SU-DHL-6 (cell line): ENCODE data around the gene DCTN3.

ENCODE experiments used
- H2AFZ ChIP-seq: fragments of 200-600 bp; sonication (generic); 2 replicates; pipeline ENCODE4 v1.6.1; 2014; ENCODE audit warnings: low read depth, mild to moderate bottlenecking, moderate library complexity, mixed read lengths, antibody characterized with exemption, low read length; ENCODE audit not compliant: severe bottlenecking
- H3F3A ChIP-seq: fragments of 200-600 bp; shearing (Covaris generic); 2 replicates; pipeline ENCODE4 v1.6.0; 2016; ENCODE audit warnings: antibody characterized with exemption, mild to moderate bottlenecking; ENCODE audit not compliant: insufficient read depth
- H3K27ac ChIP-seq: fragments of 200-600 bp; sonication (generic); 2 replicates; pipeline ENCODE4 v1.5.1; 2016; ENCODE audit warnings: low read depth, mild to moderate bottlenecking, low read length, moderate library complexity, mixed read lengths
- H3K27me3 ChIP-seq: fragments of 200-600 bp; sonication (generic), shearing (Covaris generic); 2 replicates; pipeline ENCODE4 v1.6.0; 2014; ENCODE audit warnings: mild to moderate bottlenecking, low read length
- H3K36me3 ChIP-seq: fragments of 200-600 bp; sonication (generic); 2 replicates; pipeline ENCODE4 v1.6.1; 2014; ENCODE audit warnings: mild to moderate bottlenecking, low read length, mixed read lengths
- H3K4me2 ChIP-seq: fragments of 300-600, 200-600 bp; shearing (Covaris generic), sonication (generic); 2 replicates; pipeline ENCODE4 v1.6.0; 2014; ENCODE audit warnings: low read length, low read depth, mild to moderate bottlenecking; ENCODE audit not compliant: poor library complexity, severe bottlenecking
- H3K4me3 ChIP-seq: fragments of 200-600 bp; sonication (generic); 2 replicates; pipeline ENCODE4 v1.5.1; 2014; ENCODE audit warnings: antibody characterized with exemption, low read length, mild to moderate bottlenecking, mixed read lengths; ENCODE audit not compliant: insufficient read depth, poor library complexity, severe bottlenecking
- H3K79me2 ChIP-seq: fragments of 200-600 bp; sonication (generic); 2 replicates; pipeline ENCODE4 v1.6.1; 2014; ENCODE audit warnings: mild to moderate bottlenecking, low read length, moderate library complexity; ENCODE audit not compliant: insufficient read depth
- H3K9ac ChIP-seq: fragments of 200-600 bp; sonication (generic); 2 replicates; pipeline ENCODE4 v1.7.0; 2014; ENCODE audit warnings: mild to moderate bottlenecking, low read length
- H3K9me2 ChIP-seq: fragments of 200-600 bp; sonication (generic); replicated peaks from 2 replicates; pipeline ENCODE4 v1.6.1; 2014; ENCODE audit warnings: low read length; ENCODE audit not compliant: insufficient read depth
- H3K9me3 ChIP-seq: fragments of 200-600 bp; sonication (generic); 2 replicates; pipeline ENCODE4 v1.6.1; 2014; ENCODE audit warnings: low read length, mixed read lengths; ENCODE audit not compliant: insufficient read depth
- H4K20me1 ChIP-seq: fragments of 200-600 bp; sonication (generic); 2 replicates; pipeline ENCODE4 v1.6.1; 2014; ENCODE audit warnings: low read depth, mild to moderate bottlenecking, antibody characterized with exemption, low read length, moderate library complexity, mixed read lengths
- EZH2phosphoT487 ChIP-seq: fragments of 200-600 bp; sonication (generic), shearing (Covaris generic); conservative IDR thresholded peaks from 2 replicates; pipeline ENCODE4 v1.6.1; 2018; ENCODE audit warnings: mild to moderate bottlenecking, antibody characterized with exemption, low read length, moderate library complexity, mixed read lengths
- TF ChIP-seq, protein P1 (sequence below): fragments of 200-600 bp; sonication (generic); IDR thresholded peaks from one replicate; pipeline ENCODE4 v1.5.1; 2017; ENCODE audit warnings: antibody characterized with exemption, mild to moderate bottlenecking, low read length, moderate library complexity; ENCODE audit not compliant: insufficient read depth, poor library complexity, severe bottlenecking

DCTN3 gene

GRCh38 chr9:34564617-34565016 is 55.7 kb downstream of the DCTN3 start:
- Histone ChIP-seq H3K79me2 (no peaks in the 10 kb centered on the region), H3K9ac (no peak overlapping the region), H3K27me3 (no peaks in the 10 kb centered on the region), H3K4me3 (no peak overlapping the region), H3K9me2 (no peaks in the 10 kb centered on the region), H3K36me3 (no peaks in the 10 kb centered on the region), H3F3A (no peaks in the 10 kb centered on the region), H3K4me2 (no peak overlapping the region), H4K20me1 (no peaks in the 10 kb centered on the region), H3K27ac (no peak overlapping the region), H3K9me3 (no peaks in the 10 kb centered on the region), H2AFZ (no peak overlapping the region)
- no peak for TF ChIP-seq EZH2phosphoT487
- TF ChIP-seq, protein P1, sequence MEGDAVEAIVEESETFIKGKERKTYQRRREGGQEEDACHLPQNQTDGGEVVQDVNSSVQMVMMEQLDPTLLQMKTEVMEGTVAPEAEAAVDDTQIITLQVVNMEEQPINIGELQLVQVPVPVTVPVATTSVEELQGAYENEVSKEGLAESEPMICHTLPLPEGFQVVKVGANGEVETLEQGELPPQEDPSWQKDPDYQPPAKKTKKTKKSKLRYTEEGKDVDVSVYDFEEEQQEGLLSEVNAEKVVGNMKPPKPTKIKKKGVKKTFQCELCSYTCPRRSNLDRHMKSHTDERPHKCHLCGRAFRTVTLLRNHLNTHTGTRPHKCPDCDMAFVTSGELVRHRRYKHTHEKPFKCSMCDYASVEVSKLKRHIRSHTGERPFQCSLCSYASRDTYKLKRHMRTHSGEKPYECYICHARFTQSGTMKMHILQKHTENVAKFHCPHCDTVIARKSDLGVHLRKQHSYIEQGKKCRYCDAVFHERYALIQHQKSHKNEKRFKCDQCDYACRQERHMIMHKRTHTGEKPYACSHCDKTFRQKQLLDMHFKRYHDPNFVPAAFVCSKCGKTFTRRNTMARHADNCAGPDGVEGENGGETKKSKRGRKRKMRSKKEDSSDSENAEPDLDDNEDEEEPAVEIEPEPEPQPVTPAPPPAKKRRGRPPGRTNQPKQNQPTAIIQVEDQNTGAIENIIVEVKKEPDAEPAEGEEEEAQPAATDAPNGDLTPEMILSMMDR = no peak
